ENCODE results near the gene AFMID. TPM values are rescaled to one million over a fixed set of nuclear protein-coding genes. Genes with fewer than 3 reads are reported as not detected.

AFMID gene
- total RNA-seq, 1 experiment from 2014 or later: 59.3 TPM

DNA sequence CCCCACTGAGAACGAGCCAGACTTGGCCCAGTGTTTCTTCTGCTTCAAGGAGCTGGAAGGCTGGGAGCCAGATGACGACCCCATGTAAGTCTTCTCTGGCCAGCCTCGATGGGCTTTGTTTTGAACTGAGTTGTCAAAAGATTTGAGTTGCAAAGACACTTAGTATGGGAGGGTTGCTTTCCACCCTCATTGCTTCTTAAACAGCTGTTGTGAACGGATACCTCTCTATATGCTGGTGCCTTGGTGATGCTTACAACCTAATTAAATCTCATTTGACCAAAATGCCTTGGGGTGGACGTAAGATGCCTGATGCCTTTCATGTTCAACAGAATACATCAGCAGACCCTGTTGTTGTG is 27.5 kb downstream of the AFMID start:
- ChIA-PET CTCF (no interaction called here), POLR2A (interaction anchor here (0.7 kb wide), 1 partner anchor 39 kb away, joined by 7 read pairs; no protein-coding TSS in a partner anchor)
- 0 out of 2 replicates have a peak, but pooled peaks cover 5% of the 10 kb centered on the region for H3K4me1 ChIP-seq (ENCODE audit: control insufficient read depth, insufficient read depth, low read length)
- no peaks in the 10 kb centered on the region for H3K27me3 ChIP-seq (ENCODE audit: control insufficient read depth, insufficient read depth, low read length)
- H3K27ac ChIP-seq (ENCODE audit: low read length): peak overlapping the region; percentile 93
- BruUV-seq (replicated peaks): no TSS peak
- TF ChIP-seq, protein P1, sequence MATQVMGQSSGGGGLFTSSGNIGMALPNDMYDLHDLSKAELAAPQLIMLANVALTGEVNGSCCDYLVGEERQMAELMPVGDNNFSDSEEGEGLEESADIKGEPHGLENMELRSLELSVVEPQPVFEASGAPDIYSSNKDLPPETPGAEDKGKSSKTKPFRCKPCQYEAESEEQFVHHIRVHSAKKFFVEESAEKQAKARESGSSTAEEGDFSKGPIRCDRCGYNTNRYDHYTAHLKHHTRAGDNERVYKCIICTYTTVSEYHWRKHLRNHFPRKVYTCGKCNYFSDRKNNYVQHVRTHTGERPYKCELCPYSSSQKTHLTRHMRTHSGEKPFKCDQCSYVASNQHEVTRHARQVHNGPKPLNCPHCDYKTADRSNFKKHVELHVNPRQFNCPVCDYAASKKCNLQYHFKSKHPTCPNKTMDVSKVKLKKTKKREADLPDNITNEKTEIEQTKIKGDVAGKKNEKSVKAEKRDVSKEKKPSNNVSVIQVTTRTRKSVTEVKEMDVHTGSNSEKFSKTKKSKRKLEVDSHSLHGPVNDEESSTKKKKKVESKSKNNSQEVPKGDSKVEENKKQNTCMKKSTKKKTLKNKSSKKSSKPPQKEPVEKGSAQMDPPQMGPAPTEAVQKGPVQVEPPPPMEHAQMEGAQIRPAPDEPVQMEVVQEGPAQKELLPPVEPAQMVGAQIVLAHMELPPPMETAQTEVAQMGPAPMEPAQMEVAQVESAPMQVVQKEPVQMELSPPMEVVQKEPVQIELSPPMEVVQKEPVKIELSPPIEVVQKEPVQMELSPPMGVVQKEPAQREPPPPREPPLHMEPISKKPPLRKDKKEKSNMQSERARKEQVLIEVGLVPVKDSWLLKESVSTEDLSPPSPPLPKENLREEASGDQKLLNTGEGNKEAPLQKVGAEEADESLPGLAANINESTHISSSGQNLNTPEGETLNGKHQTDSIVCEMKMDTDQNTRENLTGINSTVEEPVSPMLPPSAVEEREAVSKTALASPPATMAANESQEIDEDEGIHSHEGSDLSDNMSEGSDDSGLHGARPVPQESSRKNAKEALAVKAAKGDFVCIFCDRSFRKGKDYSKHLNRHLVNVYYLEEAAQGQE (IDR thresholded peaks at IDR 0.05; ENCODE audit: insufficient read depth in 1 of 2, low read depth in 2 of 2, low read length in 1 of 2): no peak
- TF ChIP-seq, protein P2, sequence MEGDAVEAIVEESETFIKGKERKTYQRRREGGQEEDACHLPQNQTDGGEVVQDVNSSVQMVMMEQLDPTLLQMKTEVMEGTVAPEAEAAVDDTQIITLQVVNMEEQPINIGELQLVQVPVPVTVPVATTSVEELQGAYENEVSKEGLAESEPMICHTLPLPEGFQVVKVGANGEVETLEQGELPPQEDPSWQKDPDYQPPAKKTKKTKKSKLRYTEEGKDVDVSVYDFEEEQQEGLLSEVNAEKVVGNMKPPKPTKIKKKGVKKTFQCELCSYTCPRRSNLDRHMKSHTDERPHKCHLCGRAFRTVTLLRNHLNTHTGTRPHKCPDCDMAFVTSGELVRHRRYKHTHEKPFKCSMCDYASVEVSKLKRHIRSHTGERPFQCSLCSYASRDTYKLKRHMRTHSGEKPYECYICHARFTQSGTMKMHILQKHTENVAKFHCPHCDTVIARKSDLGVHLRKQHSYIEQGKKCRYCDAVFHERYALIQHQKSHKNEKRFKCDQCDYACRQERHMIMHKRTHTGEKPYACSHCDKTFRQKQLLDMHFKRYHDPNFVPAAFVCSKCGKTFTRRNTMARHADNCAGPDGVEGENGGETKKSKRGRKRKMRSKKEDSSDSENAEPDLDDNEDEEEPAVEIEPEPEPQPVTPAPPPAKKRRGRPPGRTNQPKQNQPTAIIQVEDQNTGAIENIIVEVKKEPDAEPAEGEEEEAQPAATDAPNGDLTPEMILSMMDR (IDR thresholded peaks at IDR 0.05): no peak
- TF ChIP-seq SIN3A (IDR thresholded peaks at IDR 0.05; ENCODE audit: borderline replicate concordance, insufficient read depth, low read depth, low read length): no peak
- TF ChIP-seq POLR2AphosphoS5 (IDR thresholded peaks at IDR 0.05; ENCODE audit: low read depth, low read length): no peak
- no peak for TF ChIP-seq TCF7L2 (IDR thresholded peaks at IDR 0.05; ENCODE audit: low read depth, low read length)
- DNase-seq (ENCODE audit: low read depth, low spot score) (no peak), ATAC-seq (peak; percentile 1; the same call in 1 of the 2 replicates)
- peaks cover 5% of the 10 kb centered on the region for H3K36me3 ChIP-seq (ENCODE audit: control insufficient read depth, insufficient read depth, low read length)
- peak overlapping the region; percentile 58 to 74 for H3K4me3 ChIP-seq (ENCODE audit: low read depth in 2 of 2, low read length in 2 of 2)
- intact Hi-C loops (cut with micrococcal nuclease; ENCODE audit: unreplicated experiment): no loop called here
- no peaks in the 10 kb centered on the region for H3K9me3 ChIP-seq (ENCODE audit: control insufficient read depth, insufficient read depth, low read depth, low read length)
- in situ Hi-C loops (cut with HindIII; ENCODE audit: low pct_unique_long_range_greater_than_20kb, low sequenced_read_pairs): no loop called here

DNA sequence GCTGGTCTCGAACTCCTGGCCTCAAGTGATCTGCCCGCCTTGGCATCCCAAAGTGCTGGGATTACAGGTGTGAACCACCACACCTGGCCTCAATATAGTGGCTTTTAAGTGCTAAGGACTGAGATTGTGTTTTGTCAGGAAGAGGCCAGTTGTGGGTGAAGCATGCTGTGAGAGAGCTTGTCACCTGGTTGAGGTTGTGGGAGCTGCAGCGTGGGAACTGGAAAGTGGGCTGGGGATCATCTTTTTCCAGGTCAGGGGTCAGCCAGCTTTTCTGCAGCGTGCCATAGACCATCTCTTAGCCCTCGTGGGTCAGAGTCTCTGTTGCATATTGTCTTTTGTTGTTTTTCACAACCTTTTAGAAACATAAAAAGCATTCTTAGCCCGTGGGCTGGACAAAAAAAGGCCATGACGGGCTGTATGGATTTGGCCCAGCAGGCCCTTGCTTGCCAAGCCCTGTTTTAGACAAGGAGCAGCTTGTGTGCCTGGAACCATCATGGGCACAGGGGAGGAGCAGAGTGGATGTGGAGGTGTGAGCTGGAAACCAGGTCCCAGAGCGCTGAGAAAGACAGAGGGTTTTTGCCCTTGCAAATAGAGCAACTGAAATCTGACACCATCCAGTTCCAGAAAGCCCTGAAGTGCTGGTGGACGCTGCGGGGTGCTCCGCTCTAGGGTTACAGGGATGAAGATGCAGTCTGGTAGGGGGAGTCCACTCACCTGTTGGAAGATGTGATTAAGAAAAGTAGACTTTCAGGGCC is 32.4 kb downstream of the AFMID start:
- BruUV-seq (replicated peaks): no TSS peak
- TF ChIP-seq SIN3A (IDR thresholded peaks at IDR 0.05; ENCODE audit: borderline replicate concordance, insufficient read depth, low read depth, low read length): no peak
- no peak for TF ChIP-seq POLR2AphosphoS5 (IDR thresholded peaks at IDR 0.05; ENCODE audit: low read depth, low read length)
- TF ChIP-seq, protein P1 (IDR thresholded peaks at IDR 0.05; ENCODE audit: insufficient read depth in 1 of 2, low read depth in 2 of 2, low read length in 1 of 2): no peak
- TF ChIP-seq, protein P2 (IDR thresholded peaks at IDR 0.05): no peak
- TF ChIP-seq TCF7L2 (IDR thresholded peaks at IDR 0.05; ENCODE audit: low read depth, low read length): no peak
- Histone ChIP-seq H3K36me3 (ENCODE audit: control insufficient read depth, insufficient read depth, low read length) (peaks cover 11% of the 10 kb centered on the region), H3K4me1 (ENCODE audit: control insufficient read depth, insufficient read depth, low read length) (0 out of 2 replicates have a peak, but pooled peaks cover 5% of the 10 kb centered on the region), H3K9me3 (ENCODE audit: control insufficient read depth, insufficient read depth, low read depth, low read length) (no peaks in the 10 kb centered on the region), H3K27me3 (ENCODE audit: control insufficient read depth, insufficient read depth, low read length) (no peaks in the 10 kb centered on the region), H3K27ac (ENCODE audit: low read length) (no peak overlapping the region), H3K4me3 (ENCODE audit: low read depth in 2 of 2, low read length in 2 of 2) (no peak overlapping the region)
- in situ Hi-C loops (cut with HindIII; ENCODE audit: low pct_unique_long_range_greater_than_20kb, low sequenced_read_pairs): no loop called here
- POLR2A ChIA-PET: interaction anchor here (0.6 kb wide), 2 partner anchors 10 to 14 kb away, joined by 3 to 5 read pairs; no protein-coding TSS in a partner anchor
- CTCF ChIA-PET: no interaction called here
- ATAC-seq (no peak), DNase-seq (ENCODE audit: low read depth, low spot score) (no peak)
- intact Hi-C loops (cut with micrococcal nuclease; ENCODE audit: unreplicated experiment): no loop called here
